RPMI8226 (cell line): ENCODE results near the gene ARHGAP15.

Experiments used
- DNase-seq: peaks from one replicate; pipeline ENCODE4 v3.0.0-alpha.2; 2015

ARHGAP15 gene

GRCh38 chr2:143548032-143548431 lies 418.8 kb downstream of the ARHGAP15 start:
- no peak for DNase-seq

- DNase-seq = no peak
These were observed 421.3 kb downstream of the ARHGAP15 start for GRCh38 chr2:143550500-143550899.

- no peak for DNase-seq
These were observed 422.9 kb downstream of the ARHGAP15 start for GRCh38 chr2:143551971-143552650.

GRCh38 chr2:143553261-143553660 lies 424.0 kb downstream of the ARHGAP15 start:
- no peak for DNase-seq

- DNase-seq = no peak
These were observed 429.4 kb downstream of the ARHGAP15 start for GRCh38 chr2:143558665-143559064.

- no peak for DNase-seq
These were observed 429.9 kb downstream of the ARHGAP15 start for GRCh38 chr2:143559147-143559546.

GRCh38 chr2:143560724-143561123 lies 431.5 kb downstream of the ARHGAP15 start:
- DNase-seq = no peak

- no peak for DNase-seq
These were observed 435.2 kb downstream of the ARHGAP15 start for GRCh38 chr2:143564419-143564818.

GRCh38 chr2:143571747-143572146 lies 442.5 kb downstream of the ARHGAP15 start:
- DNase-seq = no peak

GRCh38 chr2:143572421-143572820 lies 443.2 kb downstream of the ARHGAP15 start:
- no peak for DNase-seq

GRCh38 chr2:143574069-143574468 lies 444.9 kb downstream of the ARHGAP15 start:
- no peak for DNase-seq

- DNase-seq = peak; percentile 9
These were observed 446.1 kb downstream of the ARHGAP15 start for GRCh38 chr2:143575340-143575739.

GRCh38 chr2:143577489-143577888 lies 448.3 kb downstream of the ARHGAP15 start:
- DNase-seq = no peak

- DNase-seq = no peak
These were observed 450.2 kb downstream of the ARHGAP15 start for GRCh38 chr2:143579456-143579855.

- DNase-seq = no peak
These were observed 451.9 kb downstream of the ARHGAP15 start for GRCh38 chr2:143581134-143581533.

- DNase-seq = no peak
These were observed 453.0 kb downstream of the ARHGAP15 start for GRCh38 chr2:143582046-143582747.

GRCh38 chr2:143584936-143585335 lies 455.7 kb downstream of the ARHGAP15 start:
- no peak for DNase-seq

GRCh38 chr2:143586119-143586518 lies 456.9 kb downstream of the ARHGAP15 start:
- no peak for DNase-seq

- no peak for DNase-seq
These were observed 459.5 kb downstream of the ARHGAP15 start for GRCh38 chr2:143588746-143589145.

- DNase-seq = no peak
These were observed 464.9 kb downstream of the ARHGAP15 start for GRCh38 chr2:143594161-143594560.

- no peak for DNase-seq
These were observed 465.5 kb downstream of the ARHGAP15 start for GRCh38 chr2:143594745-143595144.

- no peak for DNase-seq
These were observed 470.9 kb downstream of the ARHGAP15 start for GRCh38 chr2:143600116-143600515.

- no peak for DNase-seq
These were observed 472.6 kb downstream of the ARHGAP15 start for GRCh38 chr2:143601828-143602227.

- DNase-seq = no peak
These were observed 473.9 kb downstream of the ARHGAP15 start for GRCh38 chr2:143603035-143603655.
